Hepatocyte (in vitro differentiated cells): Measurements from ENCODE around the gene ADAM12. TPM values are rescaled to one million over a fixed set of nuclear protein-coding genes. Genes with fewer than 3 reads are reported as not detected.

ENCODE experiments used
- DNase-seq: peaks from one replicate; pipeline ENCODE4 v3.0.0-alpha.2; 2016; ENCODE audit warnings: low spot score
- H2AFZ ChIP-seq: fragments of 200-600 bp; sonication (generic); 2 replicates; pipeline ENCODE4 v1.6.0; 2016; ENCODE audit warnings: antibody characterized with exemption, mild to moderate bottlenecking
- H3K27ac ChIP-seq: fragments of 200-600 bp; sonication (generic); 2 replicates; pipeline ENCODE4 v1.5.1; 2016; ENCODE audit warnings: mild to moderate bottlenecking
- H3K27me3 ChIP-seq: fragments of 200-600 bp; sonication (generic); 2 replicates; pipeline ENCODE4 v1.6.1; 2016
- H3K36me3 ChIP-seq: fragments of 200-600 bp; sonication (generic); replicated peaks from 2 replicates; pipeline ENCODE4 v1.5.1; 2016; ENCODE audit warnings: low read depth; ENCODE audit not compliant: insufficient read depth
- H3K4me1 ChIP-seq: fragments of 200-600 bp; sonication (generic); 2 replicates; pipeline ENCODE4 v1.5.1; 2016; ENCODE audit warnings: mild to moderate bottlenecking, moderate library complexity; ENCODE audit not compliant: insufficient read depth
- H3K4me2 ChIP-seq: fragments of 200-600 bp; sonication (generic); 2 replicates; pipeline ENCODE4 v1.6.0; 2016
- H3K4me3 ChIP-seq: fragments of 200-600 bp; sonication (generic); 2 replicates; pipeline ENCODE4 v1.5.1; 2016; ENCODE audit warnings: mild to moderate bottlenecking
- H3K79me2 ChIP-seq: fragments of 200-600 bp; sonication (generic); 2 replicates; pipeline ENCODE4 v1.6.0; 2017; ENCODE audit warnings: mild to moderate bottlenecking
- H3K9me2 ChIP-seq: fragments of 200-600 bp; sonication (generic); replicated peaks from 2 replicates; pipeline ENCODE4 v1.6.0; 2017; ENCODE audit warnings: mild to moderate bottlenecking; ENCODE audit not compliant: insufficient read depth
- H3K9me3 ChIP-seq: fragments of 200-600 bp; sonication (generic); 2 replicates; pipeline ENCODE4 v1.5.1; 2016; ENCODE audit warnings: low read depth, mild to moderate bottlenecking
- H4K20me1 ChIP-seq: fragments of 200-600 bp; sonication (generic); 2 replicates; pipeline ENCODE4 v1.6.0; 2016; ENCODE audit warnings: mild to moderate bottlenecking; ENCODE audit not compliant: insufficient read depth, poor library complexity, severe bottlenecking
- CTCF ChIP-seq: fragments of 200-600 bp; sonication (generic); IDR thresholded peaks from 2 replicates; pipeline ENCODE4 v1.5.1; 2016; ENCODE audit warnings: antibody characterized with exemption, mild to moderate bottlenecking; ENCODE audit not compliant: poor library complexity
- EZH2 ChIP-seq: fragments of 200-600 bp; sonication (generic); IDR thresholded peaks from 2 replicates; pipeline ENCODE4 v1.6.1; 2016; ENCODE audit warnings: antibody characterized with exemption, mild to moderate bottlenecking, borderline replicate concordance
- EZH2phosphoT487 ChIP-seq: fragments of 200-600 bp; sonication (generic); IDR thresholded peaks from one replicate; pipeline ENCODE4 v1.6.1; 2018; ENCODE audit warnings: antibody characterized with exemption, mild to moderate bottlenecking, low read depth, moderate library complexity; ENCODE audit not compliant: unreplicated experiment, severe bottlenecking
- WGBS: methylation state at CpG from one replicate; pipeline ENCODE4 v1.1.6; 2016; ENCODE audit warnings: low lambda C conversion rate; ENCODE audit errors: missing lambda C conversion rate; 5-methylcytosine and 5-hydroxymethylcytosine counted together
- polyA plus RNA-seq: library from polyadenylated mRNA; unstranded; fragments of >200 nt; fragmentation: Nextera tagmentation; extraction: Ambion mirVana; gene quantifications from 2 replicates; pipeline ENCODE4 v1.2.1, GENCODE V29; 2016
- total RNA-seq: library from RNA; depleted of rRNA; stranded (reverse); fragments of >200 nt; gene quantifications from 2 replicates; pipeline ENCODE4 v1.2.3, GENCODE V29; 2014

ADAM12 gene
- total and polyA plus RNA-seq, 2 experiments from 2014 or later, result 4.9 to 11.3 TPM

- Histone ChIP-seq H3K36me3 (no peaks in the 10 kb centered on the region), H2AFZ (no peak overlapping the region), H3K9me3 (no peaks in the 10 kb centered on the region), H3K4me3 (no peak overlapping the region), H3K27ac (no peak overlapping the region), H3K4me2 (no peak overlapping the region), H3K9me2 (no peaks in the 10 kb centered on the region), H3K79me2 (no peaks in the 10 kb centered on the region), H4K20me1 (no peaks in the 10 kb centered on the region), H3K27me3 (no peaks in the 10 kb centered on the region), H3K4me1 (peaks cover 12% of the 10 kb centered on the region)
- 88% methylated on average over 2 of the region's 2 CpGs for WGBS
- TF ChIP-seq EZH2 (no peak), CTCF (no peak), EZH2phosphoT487 (no peak)
- no peak for DNase-seq
Measured at GRCh38 chr10:126012485-126012884, 375.8 kb downstream of the ADAM12 start.

- Histone ChIP-seq H2AFZ (no peak overlapping the region), H3K9me3 (no peaks in the 10 kb centered on the region), H4K20me1 (no peaks in the 10 kb centered on the region), H3K4me3 (no peak overlapping the region), H3K4me2 (no peak overlapping the region), H3K9me2 (no peaks in the 10 kb centered on the region), H3K27ac (no peak overlapping the region), H3K79me2 (no peaks in the 10 kb centered on the region), H3K4me1 (peaks cover 12% of the 10 kb centered on the region), H3K27me3 (no peaks in the 10 kb centered on the region), H3K36me3 (no peaks in the 10 kb centered on the region)
- 94% methylated on average over 5 of the region's 5 CpGs for WGBS
- TF ChIP-seq EZH2, result no peak
- TF ChIP-seq CTCF, result no peak
- TF ChIP-seq EZH2phosphoT487, result no peak
- DNase-seq, result no peak
Measured at GRCh38 chr10:126011995-126012394, 376.3 kb downstream of the ADAM12 start.

GRCh38 chr10:126009650-126010049 lies 378.6 kb downstream of the ADAM12 start:
- Histone ChIP-seq H3K4me1 (peaks cover 12% of the 10 kb centered on the region), H3K79me2 (no peaks in the 10 kb centered on the region), H3K9me3 (no peaks in the 10 kb centered on the region), H2AFZ (no peak overlapping the region), H3K27ac (no peak overlapping the region), H3K4me2 (no peak overlapping the region), H3K9me2 (no peaks in the 10 kb centered on the region), H4K20me1 (no peaks in the 10 kb centered on the region), H3K27me3 (no peaks in the 10 kb centered on the region), H3K4me3 (no peak overlapping the region), H3K36me3 (no peaks in the 10 kb centered on the region)
- 58% methylated on average over 7 of the region's 7 CpGs for WGBS
- no peak for DNase-seq
- no peak for TF ChIP-seq CTCF
- TF ChIP-seq EZH2phosphoT487, result no peak
- no peak for TF ChIP-seq EZH2

GRCh38 chr10:126006906-126007305 lies 381.4 kb downstream of the ADAM12 start:
- no peak overlapping the region for H3K27ac ChIP-seq
- no peaks in the 10 kb centered on the region for H3K27me3 ChIP-seq
- no peaks in the 10 kb centered on the region for H3K9me2 ChIP-seq
- H2AFZ ChIP-seq, result no peak overlapping the region
- no peaks in the 10 kb centered on the region for H3K9me3 ChIP-seq
- H3K36me3 ChIP-seq, result no peaks in the 10 kb centered on the region
- 90% methylated on average over 2 of the region's 2 CpGs for WGBS
- TF ChIP-seq EZH2, result no peak
- no peak for TF ChIP-seq CTCF
- no peak for TF ChIP-seq EZH2phosphoT487
- no peaks in the 10 kb centered on the region for H4K20me1 ChIP-seq
- H3K4me3 ChIP-seq, result no peak overlapping the region
- no peak overlapping the region for H3K4me2 ChIP-seq
- H3K4me1 ChIP-seq, result peaks cover 6% of the 10 kb centered on the region
- no peaks in the 10 kb centered on the region for H3K79me2 ChIP-seq
- DNase-seq, result no peak
